ENCODE results near the gene RNASEH1. TPM values are rescaled to one million over a fixed set of nuclear protein-coding genes. Genes with fewer than 3 reads are reported as not detected.

The RNASEH1 gene
- total RNA-seq, 2 donors from 2014 or later: 15.0 to 26.2 TPM

DNA sequence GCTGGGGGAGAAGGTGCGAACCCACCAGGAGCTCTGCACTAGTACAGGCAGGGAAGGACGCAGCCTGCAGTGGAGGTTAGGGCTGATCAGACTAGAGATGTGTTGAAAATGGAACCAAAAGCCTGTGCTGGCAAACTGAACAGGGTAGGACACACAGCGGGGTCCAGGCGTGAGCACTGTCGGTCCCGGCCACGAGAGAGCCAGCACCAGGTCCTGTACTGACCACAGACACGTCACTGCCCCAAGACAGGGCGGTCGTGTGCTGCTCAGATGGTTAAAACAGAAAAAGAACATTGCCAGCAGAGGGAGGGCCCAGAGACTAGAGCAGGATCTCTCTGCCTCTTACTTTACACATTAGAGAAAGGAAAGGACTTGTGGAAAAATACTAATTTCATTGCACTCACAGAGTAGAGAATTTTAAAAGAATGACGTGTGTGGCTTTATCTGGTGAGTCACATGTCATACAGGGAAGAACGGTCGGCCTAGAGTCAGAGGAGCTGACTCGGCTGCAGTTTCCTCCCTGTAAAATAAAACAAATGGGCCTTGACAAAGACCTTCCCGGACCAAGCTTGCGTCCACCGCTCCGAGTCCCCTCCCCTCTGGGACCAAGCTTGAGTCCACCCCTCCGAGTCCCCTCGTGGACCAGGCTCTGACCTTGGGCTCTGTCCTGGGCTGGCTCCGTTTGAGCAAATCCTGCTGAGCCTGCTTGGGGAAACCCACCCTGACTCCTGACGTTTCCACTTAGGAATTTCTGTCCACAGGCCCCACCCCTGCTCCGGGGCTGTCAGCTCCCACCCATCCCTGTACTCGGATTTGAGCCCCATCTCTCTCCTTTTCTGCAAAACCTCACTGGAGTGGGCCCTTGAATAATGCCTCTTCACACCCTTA lies 22.1 kb downstream of the RNASEH1 start:
- DNase-seq (ENCODE audit: low spot score) (peak; percentile 38), ATAC-seq (ENCODE audit: insufficient number of reproducible peaks, low FRiP score, low read depth) (peak; percentile 96)
- Histone ChIP-seq H3K27ac (peak overlapping the region; percentile 94 to 98), H3K4me1 (ENCODE audit: control insufficient read depth in 1 of 2, low read depth in 2 of 2) (peaks cover 11 to 23% of the 10 kb centered on the region in 2 donors), H3K36me3 (peaks cover 2% of the 10 kb centered on the region), H3K4me3 (peak overlapping the region; percentile 69), H3K9me3 (no peaks in the 10 kb centered on the region), H3K27me3 (replicated peaks; ENCODE audit: insufficient read depth) (no peaks in the 10 kb centered on the region)
- TF ChIP-seq, protein P1, sequence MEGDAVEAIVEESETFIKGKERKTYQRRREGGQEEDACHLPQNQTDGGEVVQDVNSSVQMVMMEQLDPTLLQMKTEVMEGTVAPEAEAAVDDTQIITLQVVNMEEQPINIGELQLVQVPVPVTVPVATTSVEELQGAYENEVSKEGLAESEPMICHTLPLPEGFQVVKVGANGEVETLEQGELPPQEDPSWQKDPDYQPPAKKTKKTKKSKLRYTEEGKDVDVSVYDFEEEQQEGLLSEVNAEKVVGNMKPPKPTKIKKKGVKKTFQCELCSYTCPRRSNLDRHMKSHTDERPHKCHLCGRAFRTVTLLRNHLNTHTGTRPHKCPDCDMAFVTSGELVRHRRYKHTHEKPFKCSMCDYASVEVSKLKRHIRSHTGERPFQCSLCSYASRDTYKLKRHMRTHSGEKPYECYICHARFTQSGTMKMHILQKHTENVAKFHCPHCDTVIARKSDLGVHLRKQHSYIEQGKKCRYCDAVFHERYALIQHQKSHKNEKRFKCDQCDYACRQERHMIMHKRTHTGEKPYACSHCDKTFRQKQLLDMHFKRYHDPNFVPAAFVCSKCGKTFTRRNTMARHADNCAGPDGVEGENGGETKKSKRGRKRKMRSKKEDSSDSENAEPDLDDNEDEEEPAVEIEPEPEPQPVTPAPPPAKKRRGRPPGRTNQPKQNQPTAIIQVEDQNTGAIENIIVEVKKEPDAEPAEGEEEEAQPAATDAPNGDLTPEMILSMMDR (IDR thresholded peaks at IDR 0.05): no peak

DNA sequence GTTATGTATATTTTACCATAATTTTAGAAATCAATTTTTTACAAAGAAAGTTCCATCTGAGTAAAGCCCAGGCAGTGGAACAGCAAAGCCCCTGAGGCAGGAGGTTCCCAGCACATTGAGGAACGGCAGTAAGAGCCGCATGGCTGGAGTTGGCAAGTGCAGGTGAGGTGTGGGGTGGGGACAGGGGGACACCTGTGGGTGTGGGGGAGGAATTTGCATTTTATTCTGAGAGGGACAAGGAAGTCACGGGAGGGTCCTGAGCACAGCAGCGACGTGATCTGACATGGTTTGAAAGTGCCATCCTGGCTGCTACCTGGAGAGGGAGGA lies 22.7 kb downstream of the RNASEH1 start:
- H3K27me3 ChIP-seq (replicated peaks; ENCODE audit: insufficient read depth): no peaks in the 10 kb centered on the region
- ATAC-seq (ENCODE audit: insufficient number of reproducible peaks, low FRiP score, low read depth) (no peak), DNase-seq (ENCODE audit: low spot score) (no peak)
- TF ChIP-seq, protein P1 (IDR thresholded peaks at IDR 0.05): no peak
- peaks cover 2% of the 10 kb centered on the region for H3K36me3 ChIP-seq
- H3K27ac ChIP-seq: peak overlapping the region; percentile 94 to 98
- peaks cover 11 to 23% of the 10 kb centered on the region in 2 donors for H3K4me1 ChIP-seq (ENCODE audit: control insufficient read depth in 1 of 2, low read depth in 2 of 2)
- peak overlapping the region; percentile 69 for H3K4me3 ChIP-seq
- no peaks in the 10 kb centered on the region for H3K9me3 ChIP-seq

DNA sequence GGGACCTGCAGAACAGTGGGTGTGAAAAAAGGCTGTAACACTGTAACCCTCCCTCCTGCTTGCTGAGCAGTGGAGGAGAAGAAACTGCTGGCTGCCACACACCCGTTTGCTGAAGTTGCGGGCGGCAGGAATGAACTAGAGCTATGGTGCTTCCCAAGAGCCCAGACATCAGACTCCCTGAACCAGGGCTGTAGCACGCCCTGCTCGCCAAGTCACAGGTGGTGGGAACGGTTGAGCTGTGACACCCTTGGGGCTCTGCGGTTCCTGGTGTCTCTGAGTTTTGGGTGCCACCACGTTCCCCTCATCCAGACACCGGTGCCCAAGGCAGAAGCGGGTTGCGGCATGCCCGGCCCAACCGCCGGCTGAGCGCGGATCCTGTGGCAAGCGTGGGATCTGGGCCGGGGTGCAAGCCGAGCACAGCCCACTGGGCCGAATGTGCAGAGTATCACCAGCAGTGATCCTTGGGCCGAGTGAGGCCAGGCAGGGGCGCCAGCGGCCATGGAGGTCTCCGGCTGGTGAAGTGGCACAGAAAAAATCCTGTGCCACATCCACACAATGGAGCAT lies 23.8 kb downstream of the RNASEH1 start:
- H3K27me3 ChIP-seq (replicated peaks; ENCODE audit: insufficient read depth): no peaks in the 10 kb centered on the region
- ATAC-seq (ENCODE audit: insufficient number of reproducible peaks, low FRiP score, low read depth) (no peak), DNase-seq (ENCODE audit: low spot score) (no peak)
- H3K27ac ChIP-seq: peak overlapping the region; percentile 94 to 98
- H3K4me3 ChIP-seq: no peak overlapping the region
- H3K36me3 ChIP-seq: no peaks in the 10 kb centered on the region
- no peaks in the 10 kb centered on the region for H3K9me3 ChIP-seq
- TF ChIP-seq, protein P1 (IDR thresholded peaks at IDR 0.05): no peak
- H3K4me1 ChIP-seq (ENCODE audit: control insufficient read depth in 1 of 2, low read depth in 2 of 2): peaks cover 11 to 23% of the 10 kb centered on the region in 2 donors

DNA sequence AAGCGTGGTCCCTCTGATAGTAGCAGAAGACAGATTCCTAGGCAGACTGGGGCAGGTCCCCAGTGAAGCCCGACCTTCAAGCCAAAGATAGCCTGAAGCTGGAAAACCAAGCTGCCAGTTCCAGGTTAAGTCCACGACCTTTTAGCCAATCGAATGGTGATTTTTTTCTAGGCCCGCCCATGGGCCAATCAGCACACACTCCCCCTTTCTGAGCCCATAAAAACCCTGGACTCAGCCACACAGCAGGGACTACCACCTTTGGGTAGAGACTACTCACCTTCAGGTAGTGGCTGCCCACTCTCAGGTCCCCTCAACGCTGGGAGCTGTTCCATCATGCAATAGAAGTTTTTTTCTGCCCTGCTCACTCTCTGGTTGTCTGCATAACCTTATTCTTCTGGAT lies 24.3 kb downstream of the RNASEH1 start:
- Histone ChIP-seq H3K27me3 (replicated peaks; ENCODE audit: insufficient read depth) (no peaks in the 10 kb centered on the region), H3K4me1 (ENCODE audit: control insufficient read depth in 1 of 2, low read depth in 2 of 2) (peaks cover 11 to 23% of the 10 kb centered on the region in 2 donors), H3K36me3 (no peaks in the 10 kb centered on the region), H3K27ac (no peak overlapping the region), H3K9me3 (no peaks in the 10 kb centered on the region), H3K4me3 (no peak overlapping the region)
- TF ChIP-seq, protein P1 (IDR thresholded peaks at IDR 0.05): no peak
- DNase-seq (ENCODE audit: low spot score): no peak
- ATAC-seq (ENCODE audit: insufficient number of reproducible peaks, low FRiP score, low read depth): no peak

DNA sequence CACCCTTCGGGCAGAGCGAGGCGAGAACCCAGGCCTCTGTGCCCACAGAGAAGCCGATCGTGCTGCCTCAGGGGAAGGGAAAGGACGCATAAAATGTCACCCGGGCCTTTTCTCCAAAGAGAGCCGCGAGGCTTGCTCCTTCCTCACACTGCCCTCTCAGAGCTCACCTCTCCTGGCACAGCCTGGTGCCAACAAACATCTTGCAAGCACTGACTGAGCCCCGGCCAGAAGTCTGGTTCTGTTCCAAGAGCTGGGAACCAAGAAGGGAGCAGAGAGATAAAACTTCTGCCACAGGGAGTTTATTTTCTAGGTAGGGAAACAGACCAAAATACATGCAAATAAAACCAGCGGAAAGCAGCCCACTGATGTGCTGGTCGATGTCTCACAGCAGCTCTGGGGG lies 25.2 kb downstream of the RNASEH1 start:
- Histone ChIP-seq H3K27me3 (replicated peaks; ENCODE audit: insufficient read depth) (no peaks in the 10 kb centered on the region), H3K9me3 (no peaks in the 10 kb centered on the region), H3K4me1 (ENCODE audit: control insufficient read depth in 1 of 2, low read depth in 2 of 2) (peaks cover 11 to 23% of the 10 kb centered on the region in 2 donors), H3K36me3 (no peaks in the 10 kb centered on the region), H3K4me3 (no peak overlapping the region), H3K27ac (no peak overlapping the region)
- no peak for ATAC-seq (ENCODE audit: insufficient number of reproducible peaks, low FRiP score, low read depth)
- no peak for DNase-seq (ENCODE audit: low spot score)
- TF ChIP-seq, protein P1 (IDR thresholded peaks at IDR 0.05): no peak

Data from thoracic aorta (tissue), 2 donors.